ENCODE measurements around the gene RRP1. TPM values are rescaled to one million over a fixed set of nuclear protein-coding genes. Genes with fewer than 3 reads are reported as not detected.

Gene RRP1
- total RNA-seq, 1 donor from 2014 or later = 18.2 TPM

- no peak overlapping the region for H3K4me3 ChIP-seq
- peaks cover 53% of the 10 kb centered on the region for H3K4me1 ChIP-seq
- no peaks in the 10 kb centered on the region for H3K9me3 ChIP-seq
- H3K27me3 ChIP-seq = no peaks in the 10 kb centered on the region
- no peaks in the 10 kb centered on the region for H3K36me3 ChIP-seq
- intact Hi-C loops (cut with DNase I) = loop anchor here (5.0 kb wide), 1 partner anchor 164 kb away; no protein-coding TSS in a partner anchor
- H3K27ac ChIP-seq = peak overlapping the region; percentile 60
- TF ChIP-seq, protein P1, sequence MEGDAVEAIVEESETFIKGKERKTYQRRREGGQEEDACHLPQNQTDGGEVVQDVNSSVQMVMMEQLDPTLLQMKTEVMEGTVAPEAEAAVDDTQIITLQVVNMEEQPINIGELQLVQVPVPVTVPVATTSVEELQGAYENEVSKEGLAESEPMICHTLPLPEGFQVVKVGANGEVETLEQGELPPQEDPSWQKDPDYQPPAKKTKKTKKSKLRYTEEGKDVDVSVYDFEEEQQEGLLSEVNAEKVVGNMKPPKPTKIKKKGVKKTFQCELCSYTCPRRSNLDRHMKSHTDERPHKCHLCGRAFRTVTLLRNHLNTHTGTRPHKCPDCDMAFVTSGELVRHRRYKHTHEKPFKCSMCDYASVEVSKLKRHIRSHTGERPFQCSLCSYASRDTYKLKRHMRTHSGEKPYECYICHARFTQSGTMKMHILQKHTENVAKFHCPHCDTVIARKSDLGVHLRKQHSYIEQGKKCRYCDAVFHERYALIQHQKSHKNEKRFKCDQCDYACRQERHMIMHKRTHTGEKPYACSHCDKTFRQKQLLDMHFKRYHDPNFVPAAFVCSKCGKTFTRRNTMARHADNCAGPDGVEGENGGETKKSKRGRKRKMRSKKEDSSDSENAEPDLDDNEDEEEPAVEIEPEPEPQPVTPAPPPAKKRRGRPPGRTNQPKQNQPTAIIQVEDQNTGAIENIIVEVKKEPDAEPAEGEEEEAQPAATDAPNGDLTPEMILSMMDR (IDR thresholded peaks at IDR 0.05) = no peak
- TF ChIP-seq POLR2AphosphoS5 (IDR thresholded peaks at IDR 0.05; ENCODE audit: insufficient read depth in 1 of 2, low read depth in 1 of 2) (no peak), POLR2A (IDR thresholded peaks at IDR 0.05) (no peak)
- DNase-seq (ENCODE audit: extremely low spot score in 2 of 2) = no peak
Observed at GRCh38 chr21:43813656-43813980, 24.2 kb downstream of the RRP1 start.

GRCh38 chr21:43814215-43815106 is 25.1 kb downstream of the RRP1 start:
- DNase-seq (ENCODE audit: extremely low spot score in 2 of 2) = no peak
- Histone ChIP-seq H3K27ac (no peak overlapping the region), H3K9me3 (no peaks in the 10 kb centered on the region), H3K4me3 (no peak overlapping the region), H3K36me3 (no peaks in the 10 kb centered on the region), H3K27me3 (no peaks in the 10 kb centered on the region), H3K4me1 (peaks cover 46% of the 10 kb centered on the region)
- TF ChIP-seq, protein P1 (IDR thresholded peaks at IDR 0.05) = no peak
- no peak for TF ChIP-seq POLR2AphosphoS5 (IDR thresholded peaks at IDR 0.05; ENCODE audit: insufficient read depth in 1 of 2, low read depth in 1 of 2)
- TF ChIP-seq POLR2A (IDR thresholded peaks at IDR 0.05) = no peak
- intact Hi-C loops (cut with DNase I) = loop anchor here (5.0 kb wide), 1 partner anchor 163 kb away; no protein-coding TSS in a partner anchor

GRCh38 chr21:43815107-43815613 is 25.8 kb downstream of the RRP1 start:
- Histone ChIP-seq H3K36me3 (no peaks in the 10 kb centered on the region), H3K27me3 (no peaks in the 10 kb centered on the region), H3K9me3 (no peaks in the 10 kb centered on the region), H3K27ac (no peak overlapping the region), H3K4me1 (peaks cover 39% of the 10 kb centered on the region), H3K4me3 (no peak overlapping the region)
- DNase-seq (ENCODE audit: extremely low spot score in 2 of 2) = no peak
- TF ChIP-seq, protein P1 (IDR thresholded peaks at IDR 0.05) = no peak
- TF ChIP-seq POLR2A (IDR thresholded peaks at IDR 0.05) (no peak), POLR2AphosphoS5 (IDR thresholded peaks at IDR 0.05; ENCODE audit: insufficient read depth in 1 of 2, low read depth in 1 of 2) (no peak)
- intact Hi-C loops (cut with DNase I) = no loop called here

GRCh38 chr21:43815991-43816390 is 26.6 kb downstream of the RRP1 start:
- Histone ChIP-seq H3K27ac (no peak overlapping the region), H3K36me3 (no peaks in the 10 kb centered on the region), H3K9me3 (no peaks in the 10 kb centered on the region), H3K4me3 (no peak overlapping the region), H3K4me1 (peaks cover 31% of the 10 kb centered on the region), H3K27me3 (no peaks in the 10 kb centered on the region)
- no peak for DNase-seq (ENCODE audit: extremely low spot score in 2 of 2)
- TF ChIP-seq, protein P1 (IDR thresholded peaks at IDR 0.05) = no peak
- TF ChIP-seq POLR2AphosphoS5 (IDR thresholded peaks at IDR 0.05; ENCODE audit: insufficient read depth in 1 of 2, low read depth in 1 of 2) (no peak), POLR2A (IDR thresholded peaks at IDR 0.05) (no peak)
- intact Hi-C loops (cut with DNase I) = no loop called here

- intact Hi-C loops (cut with DNase I) = no loop called here
Observed at GRCh38 chr21:43816611-43817071, 27.3 kb downstream of the RRP1 start.

More at GRCh38 chr21:43816611-43817071, 27.3 kb downstream of the RRP1 start:
- Histone ChIP-seq H3K27ac (no peak overlapping the region), H3K9me3 (no peaks in the 10 kb centered on the region), H3K4me3 (no peak overlapping the region), H3K36me3 (no peaks in the 10 kb centered on the region), H3K27me3 (no peaks in the 10 kb centered on the region), H3K4me1 (peaks cover 25% of the 10 kb centered on the region)
- DNase-seq (ENCODE audit: extremely low spot score in 2 of 2) = no peak
- TF ChIP-seq POLR2AphosphoS5 (IDR thresholded peaks at IDR 0.05; ENCODE audit: insufficient read depth in 1 of 2, low read depth in 1 of 2) (no peak), POLR2A (IDR thresholded peaks at IDR 0.05) (no peak)
- TF ChIP-seq, protein P1 (IDR thresholded peaks at IDR 0.05) = no peak

Data from vagina (tissue), 2 donors.